Transverse colon (tissue), 4 donors: ENCODE measurements around the gene KLHL21. TPM values are rescaled to one million over a fixed set of nuclear protein-coding genes. Genes with fewer than 3 reads are reported as not detected.
"Not testable (repeated sequence)": the region's sequence is repeated elsewhere in the genome, so short reads cannot be mapped to it uniquely, and the experiment has no call there.

Experiments
- DNase-seq: peaks from one replicate; pipeline ENCODE4 v3.0.0-alpha.2; 2019
- H3K27ac ChIP-seq, 4 donors: fragments of 200-600 bp; sonication (generic); 2 replicates each; pipeline ENCODE4 v1.5.1; 2016 to 2018; ENCODE audit warnings: inconsistent platforms in 4 of 4
- H3K27me3 ChIP-seq: fragments of 200-600 bp; sonication (generic); 2 replicates; pipeline ENCODE4 v1.5.1; 2017; ENCODE audit warnings: inconsistent platforms
- H3K36me3 ChIP-seq, 4 donors: fragments of 200-600 bp; sonication (generic); 2 replicates each; pipeline ENCODE4 v1.5.1; 2017 to 2019; ENCODE audit warnings: inconsistent platforms in 4 of 4
- H3K4me1 ChIP-seq, 4 donors: fragments of 200-600 bp; sonication (generic); 2 replicates each; pipeline ENCODE4 v1.5.1; 2017 to 2020; ENCODE audit warnings: inconsistent platforms in 4 of 4
- H3K4me3 ChIP-seq, 4 donors: fragments of 200-600 bp; sonication (generic); 1 replicate in 1 of 4; 2 replicates in 3 of 4; pipeline versions ENCODE4 v1.5.1 to v1.6.1; 2017 to 2019; ENCODE audit warnings: inconsistent platforms in 4 of 4
- H3K9me3 ChIP-seq, 2 donors: fragments of 200-600 bp; sonication (generic); 2 replicates each; pipeline ENCODE4 v1.5.1; 2017 to 2019; ENCODE audit warnings: inconsistent platforms in 2 of 2
- CTCF ChIP-seq, 5 experiments: fragments of 200-600 bp in 3 of 5; fragments of 450-650 bp in 2 of 5; sonication (generic) in 3 of 5; IDR thresholded peaks; 1 replicate in 2 of 5; 2 replicates in 3 of 5; pipeline ENCODE4 v1.5.1; 2016 to 2017; ENCODE audit warnings: antibody characterized with exemption in 5 of 5, inconsistent platforms in 3 of 5, mild to moderate bottlenecking in 2 of 5, moderate library complexity in 1 of 5
- EP300 ChIP-seq: sonication (generic); formaldehyde crosslinking; IDR thresholded peaks from one replicate; pipeline ENCODE4 v1.6.1; 2017; ENCODE audit warnings: antibody characterized with exemption, low read depth
- POLR2A ChIP-seq: fragments of 450-650 bp; IDR thresholded peaks from one replicate; pipeline ENCODE4 v1.6.1; 2016; ENCODE audit warnings: antibody characterized with exemption, mild to moderate bottlenecking, moderate library complexity
- POLR2AphosphoS5 ChIP-seq, 3 donors: sonication (generic); formaldehyde crosslinking; IDR thresholded peaks; one replicate each; pipeline ENCODE4 v1.6.1; 2016; ENCODE audit warnings: antibody characterized with exemption in 3 of 3
- WGBS, 2 donors: methylation state at CpG; one replicate each; pipeline ENCODE4 v1.1.5; 2018; ENCODE audit warnings: low coverage in 1 of 2; 5-methylcytosine and 5-hydroxymethylcytosine counted together
- in situ Hi-C, 4 donors: fragments of 200-750 bp; cut with MboI; loops; one replicate each; pipeline versions ENCODE4 v1.15.0 to v1.15.1; 2017; ENCODE audit warnings: low sequenced_read_pairs in 3 of 4, low pct_ligation_motif_present in 1 of 4, low pct_unique_long_range_greater_than_20kb in 1 of 4
- intact Hi-C: fragments of 100-400 bp; cut with DNase I; formaldehyde crosslinking; loops from one replicate; pipeline ENCODE4 v1.15.1; 2023; ENCODE audit warnings: low total_unique reads
- total RNA-seq, 4 donors: library from RNA; depleted of rRNA; stranded (reverse); fragments of >200 nt; gene quantifications; one replicate each; pipeline ENCODE4 v1.1.0, GENCODE V29; 2016

KLHL21 gene
- total RNA-seq, 4 donors from 2014 or later, result 23.6 to 67.7 (median 36.1) TPM

- peaks cover 19 to 40% (median 28%) of the 10 kb centered on the region in 4 donors for H3K4me1 ChIP-seq
- peak overlapping the region; percentile 62 to 90 (median 71) for H3K4me3 ChIP-seq
- 1 to 2% methylated on average over 12 to 36 of the region's 36 CpGs for WGBS, 2 donors
- no peaks in the 10 kb centered on the region for H3K9me3 ChIP-seq
- intact Hi-C loops, result no loop called here
- H3K36me3 ChIP-seq, result peaks cover 0 to 2% (median 0%) of the 10 kb centered on the region in 4 donors
- H3K27ac ChIP-seq, result peak overlapping the region; percentile 95 to 99 (median 98)
- in situ Hi-C loops, result no loop called here
- TF ChIP-seq EP300 (no peak), POLR2A (peak; percentile 75), POLR2AphosphoS5 (IDR thresholded peaks at IDR 0.05) (peak; percentile 3 to 52 (median 5))
- DNase-seq, result peak; percentile 65
- H3K27me3 ChIP-seq, result no peaks in the 10 kb centered on the region
Measured at GRCh38 chr1:6603238-6603914, 707 bp upstream of the KLHL21 start.

GRCh38 chr1:6601923-6602668 is 573 bp downstream of the KLHL21 start:
- H3K4me1 ChIP-seq, result peaks cover 23 to 51% (median 38%) of the 10 kb centered on the region in 4 donors
- WGBS, 2 donors, result 1% methylated on average over 93 of the region's 103 CpGs; no CpG with 5 or more reads in 1 of the 2 donors
- in situ Hi-C loops, result no loop called here
- peak overlapping the region; percentile 95 to 99 (median 98) for H3K27ac ChIP-seq
- no peaks in the 10 kb centered on the region for H3K27me3 ChIP-seq
- peaks cover 0 to 10% (median 4%) of the 10 kb centered on the region in 4 donors for H3K36me3 ChIP-seq
- TF ChIP-seq CTCF (IDR thresholded peaks at IDR 0.05) (no peak), POLR2AphosphoS5 (IDR thresholded peaks at IDR 0.05) (peak in 1 of 3 donors; percentile 16), POLR2A (no peak), EP300 (no peak)
- DNase-seq, result peak; percentile 40
- peak overlapping the region; percentile 64 to 90 (median 71) for H3K4me3 ChIP-seq
- no peaks in the 10 kb centered on the region for H3K9me3 ChIP-seq
- intact Hi-C loops, result no loop called here

- H3K9me3 ChIP-seq, result no peaks in the 10 kb centered on the region
- 0% methylated on average over 4 to 36 of the region's 40 CpGs for WGBS, 2 donors
- peaks cover 0 to 11% (median 4%) of the 10 kb centered on the region in 4 donors for H3K36me3 ChIP-seq
- in situ Hi-C loops (no loop called here), intact Hi-C loops (no loop called here)
- TF ChIP-seq CTCF (IDR thresholded peaks at IDR 0.05) (no peak), POLR2AphosphoS5 (IDR thresholded peaks at IDR 0.05) (peak; percentile 73 to 86 (median 79)), POLR2A (peak; percentile 62)
- H3K27ac ChIP-seq, result peak overlapping the region; percentile 95 to 99 (median 98)
- no peaks in the 10 kb centered on the region for H3K27me3 ChIP-seq
- peak; percentile 78 for DNase-seq
- H3K4me1 ChIP-seq, result peaks cover 28 to 59% (median 46%) of the 10 kb centered on the region in 4 donors
- peak overlapping the region; percentile 64 to 90 (median 71) for H3K4me3 ChIP-seq
Measured at GRCh38 chr1:6601049-6601922, 1.4 kb downstream of the KLHL21 start.

- in situ Hi-C loops (no loop called here), intact Hi-C loops (no loop called here)
- H3K36me3 ChIP-seq, result peaks cover 0 to 15% (median 4%) of the 10 kb centered on the region in 4 donors
- DNase-seq, result no peak
- WGBS, 2 donors, result 21 to 80% methylated on average over 2 to 8 of the region's 10 CpGs
- peak overlapping the region; percentile 64 to 90 (median 71) for H3K4me3 ChIP-seq
- TF ChIP-seq CTCF (IDR thresholded peaks at IDR 0.05) (no peak), POLR2AphosphoS5 (IDR thresholded peaks at IDR 0.05) (no peak), POLR2A (no peak), EP300 (no peak)
- H3K4me1 ChIP-seq, result peaks cover 28 to 67% (median 52%) of the 10 kb centered on the region in 4 donors
- H3K27me3 ChIP-seq, result no peaks in the 10 kb centered on the region
- H3K9me3 ChIP-seq, result no peaks in the 10 kb centered on the region
- peak overlapping the region; percentile 95 to 99 (median 98) for H3K27ac ChIP-seq
Measured at GRCh38 chr1:6600410-6601048, 2.1 kb downstream of the KLHL21 start.

GRCh38 chr1:6599991-6600390 is 2.7 kb downstream of the KLHL21 start:
- peak overlapping the region; percentile 64 to 90 (median 71) for H3K4me3 ChIP-seq
- H3K4me1 ChIP-seq, result peaks cover 28 to 66% (median 54%) of the 10 kb centered on the region in 4 donors
- H3K9me3 ChIP-seq, H3K27me3 ChIP-seq, intact Hi-C loops, in situ Hi-C loops, DNase-seq: not testable (repeated sequence)
- peak overlapping the region; percentile 95 to 99 (median 98) for H3K27ac ChIP-seq
- 50 to 51% methylated on average over 2 to 8 of the region's 8 CpGs for WGBS, 2 donors
- peaks cover 0 to 19% (median 4%) of the 10 kb centered on the region in 4 donors for H3K36me3 ChIP-seq
